Activated B cell treated with CpG ODN at 0.5 μM for 24 hours (primary cell): ENCODE data around the gene LATS1. TPM values are rescaled to one million over a fixed set of nuclear protein-coding genes. Genes with fewer than 3 reads are reported as not detected.
"Not testable (repeated sequence)": the region's sequence is repeated elsewhere in the genome, so short reads cannot be mapped to it uniquely, and the experiment has no call there.

Experiments
- ATAC-seq: fragments of 200-7000 bp; cut with Tn5 transposase; one replicate; pipeline ENCODE4 v1.10.0; 2021; ENCODE audit warnings: low read depth, mild to moderate bottlenecking, moderate library complexity
- CTCF ChIA-PET: fragments of 350-600 bp; sonication (Branson Sonifier 250); formaldehyde crosslinking; loops from one replicate; lab custom pipeline; 2021; ENCODE audit warnings: antibody characterized with exemption; lab: Charles Lee
- POLR2A ChIA-PET: fragments of 350-600 bp; sonication (Branson Sonifier 250); formaldehyde crosslinking; loops from one replicate; lab custom pipeline; 2021; ENCODE audit warnings: antibody characterized with exemption; lab: Charles Lee
- DNase-seq: peaks from one replicate; pipeline ENCODE4 v3.0.0; 2022
- H3K27ac Mint-ChIP-seq: one replicate; pipeline ENCODE4 v1.8.0; 2020; ENCODE audit warnings: mixed read lengths
- H3K27me3 Mint-ChIP-seq: one replicate; pipeline ENCODE4 v1.8.0; 2021; ENCODE audit warnings: mixed read lengths
- H3K36me3 Mint-ChIP-seq: one replicate; pipeline ENCODE4 v1.8.0; 2021; ENCODE audit warnings: low read depth, mixed read lengths
- H3K4me1 Mint-ChIP-seq: one replicate; pipeline ENCODE4 v1.8.0; 2021; ENCODE audit warnings: mixed read lengths
- H3K4me3 Mint-ChIP-seq: one replicate; pipeline ENCODE4 v1.8.0; 2020; ENCODE audit warnings: mild to moderate bottlenecking, mixed read lengths
- H3K9me3 Mint-ChIP-seq: one replicate; pipeline ENCODE4 v1.8.0; 2020; ENCODE audit warnings: mixed read lengths
- CTCF ChIP-seq: fragments of 200-600 bp; IDR thresholded peaks from one replicate; pipeline ENCODE4 v1.8.0; 2022; ENCODE audit warnings: antibody characterized with exemption, mild to moderate bottlenecking
- intact Hi-C: fragments of 100-400 bp; cut with micrococcal nuclease; formaldehyde crosslinking; loops from one replicate; pipeline ENCODE4 v1.15.1; 2024
- total RNA-seq: library from RNA; stranded (reverse); gene quantifications from 2 replicates; pipeline ENCODE4 v1.2.3, GENCODE V29; 2022

Gene LATS1
- total RNA-seq, 1 donor from 2014 or later, result 42.0 TPM

- DNase-seq (no peak), ATAC-seq (no peak)
- Mint-ChIP-seq H3K4me1 (peaks cover 2% of the 10 kb centered on the region), H3K4me3 (no peak overlapping the region), H3K27ac (no peak overlapping the region), H3K36me3 (peaks cover 57% of the 10 kb centered on the region), H3K9me3 (no peaks in the 10 kb centered on the region), H3K27me3 (no peaks in the 10 kb centered on the region)
- CTCF ChIA-PET, result no interaction called here
- intact Hi-C loops, result no loop called here
- no peak for TF ChIP-seq CTCF
- POLR2A ChIA-PET, result no interaction called here
Observed at GRCh38 chr6:149691201-149691600, 26.7 kb downstream of the LATS1 start.

GRCh38 chr6:149686230-149686629, 31.7 kb downstream of the LATS1 start:
- no peak for TF ChIP-seq CTCF
- Mint-ChIP-seq H3K27ac (no peak overlapping the region), H3K27me3 (no peaks in the 10 kb centered on the region), H3K36me3 (peaks cover 57% of the 10 kb centered on the region), H3K9me3 (no peaks in the 10 kb centered on the region), H3K4me3 (no peak overlapping the region), H3K4me1 (peaks cover 2% of the 10 kb centered on the region)
- DNase-seq, result no peak
- no peak for ATAC-seq
- ChIA-PET POLR2A (no interaction called here), CTCF (no interaction called here)
- intact Hi-C loops, result no loop called here

GRCh38 chr6:149683256-149683859, 34.5 kb downstream of the LATS1 start:
- Mint-ChIP-seq H3K27me3 (no peaks in the 10 kb centered on the region), H3K9me3 (no peaks in the 10 kb centered on the region), H3K36me3 (peaks cover 55% of the 10 kb centered on the region), H3K4me1 (peaks cover 8% of the 10 kb centered on the region), H3K4me3 (no peak overlapping the region), H3K27ac (no peak overlapping the region)
- CTCF ChIA-PET, result no interaction called here
- no peak for DNase-seq
- POLR2A ChIA-PET, result interaction anchor here (0.7 kb wide), 1 partner anchor 40 kb away, joined by 4 read pairs; no protein-coding TSS in a partner anchor
- TF ChIP-seq CTCF, result no peak
- ATAC-seq, result no peak
- intact Hi-C loops, result no loop called here

- ATAC-seq, H3K27ac Mint-ChIP-seq, CTCF ChIA-PET, intact Hi-C loops, DNase-seq, H3K9me3 Mint-ChIP-seq, H3K4me1 Mint-ChIP-seq, H3K27me3 Mint-ChIP-seq, H3K4me3 Mint-ChIP-seq, POLR2A ChIA-PET: not testable (repeated sequence)
- H3K36me3 Mint-ChIP-seq, result peaks cover 57% of the 10 kb centered on the region
Observed at GRCh38 chr6:149681845-149682244, 36.1 kb downstream of the LATS1 start.

- peaks cover 7% of the 10 kb centered on the region for H3K4me1 Mint-ChIP-seq
- no peak overlapping the region for H3K27ac Mint-ChIP-seq
- CTCF ChIA-PET, result no interaction called here
Observed at GRCh38 chr6:149681209-149681608, 36.7 kb downstream of the LATS1 start.

More at GRCh38 chr6:149681209-149681608, 36.7 kb downstream of the LATS1 start:
- DNase-seq (no peak), ATAC-seq (no peak)
- H3K4me3 Mint-ChIP-seq, result no peak overlapping the region
- no peaks in the 10 kb centered on the region for H3K27me3 Mint-ChIP-seq
- intact Hi-C loops, result no loop called here
- no peak for TF ChIP-seq CTCF
- POLR2A ChIA-PET, result no interaction called here
- no peaks in the 10 kb centered on the region for H3K9me3 Mint-ChIP-seq
- H3K36me3 Mint-ChIP-seq, result peaks cover 56% of the 10 kb centered on the region
